ENCODE data around the gene NEK10. TPM values are rescaled to one million over a fixed set of nuclear protein-coding genes. Genes with fewer than 3 reads are reported as not detected.

The NEK10 gene
- total RNA-seq, 1 donor from 2014 or later: 1.2 TPM

DNA sequence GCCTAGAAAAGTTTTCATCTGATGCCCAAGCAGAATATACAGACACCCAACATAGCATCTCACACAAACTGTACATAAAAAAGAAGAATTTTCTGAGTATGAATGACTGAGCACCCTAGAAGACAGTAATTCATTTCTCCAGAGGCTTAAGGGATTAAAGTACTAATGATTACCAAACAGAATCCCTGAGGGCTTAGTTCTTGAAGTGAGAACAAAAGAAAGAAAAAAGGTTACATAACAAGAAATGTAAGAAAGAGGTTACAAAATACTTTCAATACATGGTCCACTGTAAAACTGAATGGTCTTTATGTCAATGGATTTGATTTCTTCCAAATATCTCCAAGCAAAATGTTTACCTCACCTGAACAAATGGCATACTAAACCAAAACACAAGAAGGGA, 9.1 kb upstream of the NEK10 start:
- Mint-ChIP-seq H3K9me3 (ENCODE audit: unreplicated experiment) (no peaks in the 10 kb centered on the region), H3K4me3 (ENCODE audit: unreplicated experiment) (no peak overlapping the region), H3K27me3 (ENCODE audit: unreplicated experiment) (peaks cover 2% of the 10 kb centered on the region), H3K36me3 (ENCODE audit: low read depth, unreplicated experiment) (no peaks in the 10 kb centered on the region), H3K27ac (ENCODE audit: unreplicated experiment) (no peak overlapping the region), H3K4me1 (ENCODE audit: unreplicated experiment) (peaks cover 4% of the 10 kb centered on the region)
- TF ChIP-seq CTCF (IDR thresholded peaks at IDR 0.05; ENCODE audit: unreplicated experiment): no peak
- no peak for DNase-seq (ENCODE audit: low spot score)

- H3K36me3 Mint-ChIP-seq (ENCODE audit: low read depth, unreplicated experiment): no peaks in the 10 kb centered on the region
- DNase-seq (ENCODE audit: low spot score): no peak
- no peak for TF ChIP-seq CTCF (IDR thresholded peaks at IDR 0.05; ENCODE audit: unreplicated experiment)
- H3K4me1 Mint-ChIP-seq (ENCODE audit: unreplicated experiment): peaks cover 4% of the 10 kb centered on the region
- no peak overlapping the region for H3K4me3 Mint-ChIP-seq (ENCODE audit: unreplicated experiment)
- peaks cover 2% of the 10 kb centered on the region for H3K27me3 Mint-ChIP-seq (ENCODE audit: unreplicated experiment)
- no peak overlapping the region for H3K27ac Mint-ChIP-seq (ENCODE audit: unreplicated experiment)
- H3K9me3 Mint-ChIP-seq (ENCODE audit: unreplicated experiment): no peaks in the 10 kb centered on the region
These were observed 7.1 kb upstream of the NEK10 start for GRCh38 chr3:27376109-27376772.

DNA sequence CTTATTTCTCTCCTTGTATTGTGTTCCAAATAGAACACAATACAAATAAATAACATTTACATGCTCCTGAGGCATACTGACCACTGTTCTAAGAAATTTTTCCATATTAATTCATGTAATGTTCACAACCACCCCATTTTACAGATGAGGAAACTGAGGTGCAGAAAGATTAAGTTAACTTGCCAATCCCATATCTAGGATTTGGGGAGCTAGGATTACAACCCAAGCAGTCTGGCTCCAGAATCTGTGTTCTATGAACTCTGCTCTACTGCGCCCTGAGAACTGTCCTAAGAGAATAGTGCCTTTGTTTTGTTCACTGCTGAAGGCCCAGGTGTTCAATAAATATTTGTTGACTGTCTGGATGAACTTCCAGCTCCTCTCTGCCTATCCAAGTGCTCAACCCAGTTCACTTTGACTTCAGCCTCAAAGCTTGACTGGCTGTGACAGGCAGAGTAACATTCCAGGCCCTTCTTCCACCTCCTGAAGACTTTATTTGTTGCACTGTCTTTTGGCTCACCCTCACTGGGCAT, 3.1 kb downstream of the NEK10 start:
- no peak for DNase-seq (ENCODE audit: low spot score)
- no peaks in the 10 kb centered on the region for H3K9me3 Mint-ChIP-seq (ENCODE audit: unreplicated experiment)
- no peaks in the 10 kb centered on the region for H3K36me3 Mint-ChIP-seq (ENCODE audit: low read depth, unreplicated experiment)
- no peak for TF ChIP-seq CTCF (IDR thresholded peaks at IDR 0.05; ENCODE audit: unreplicated experiment)
- H3K27me3 Mint-ChIP-seq (ENCODE audit: unreplicated experiment): peaks cover 3% of the 10 kb centered on the region
- no peak overlapping the region for H3K4me3 Mint-ChIP-seq (ENCODE audit: unreplicated experiment)
- H3K4me1 Mint-ChIP-seq (ENCODE audit: unreplicated experiment): peaks cover 11% of the 10 kb centered on the region
- no peak overlapping the region for H3K27ac Mint-ChIP-seq (ENCODE audit: unreplicated experiment)

- peaks cover 7% of the 10 kb centered on the region for H3K4me1 Mint-ChIP-seq (ENCODE audit: unreplicated experiment)
- no peaks in the 10 kb centered on the region for H3K9me3 Mint-ChIP-seq (ENCODE audit: unreplicated experiment)
- H3K27me3 Mint-ChIP-seq (ENCODE audit: unreplicated experiment): peaks cover 2% of the 10 kb centered on the region
- no peak overlapping the region for H3K4me3 Mint-ChIP-seq (ENCODE audit: unreplicated experiment)
- no peak for TF ChIP-seq CTCF (IDR thresholded peaks at IDR 0.05; ENCODE audit: unreplicated experiment)
- no peaks in the 10 kb centered on the region for H3K36me3 Mint-ChIP-seq (ENCODE audit: low read depth, unreplicated experiment)
- no peak for DNase-seq (ENCODE audit: low spot score)
- H3K27ac Mint-ChIP-seq (ENCODE audit: unreplicated experiment): no peak overlapping the region
These were observed 8.8 kb downstream of the NEK10 start for GRCh38 chr3:27360113-27361078.

All from endothelial cell (in vitro differentiated cells).